A673 (cell line): ENCODE measurements around the gene PSTPIP1.

Experiments used
- EZH2 ChIP-seq: fragments of 200-600 bp; sonication (generic); IDR thresholded peaks from 2 replicates; pipeline ENCODE4 v1.6.1; 2017; ENCODE audit warnings: borderline replicate concordance, low read depth, mild to moderate bottlenecking, mixed read lengths, antibody characterized with exemption, low read length; ENCODE audit not compliant: poor library complexity, severe bottlenecking
- TF ChIP-seq, protein P1 (sequence below): fragments of 300-800, 200-600 bp; sonication (generic); conservative IDR thresholded peaks from 2 replicates; pipeline ENCODE4 v1.5.1; 2017; ENCODE audit warnings: low read depth, mild to moderate bottlenecking, antibody characterized with exemption, low read length, moderate library complexity, mixed read lengths

GRCh38 chr15:77002954-77003912 is 8.3 kb downstream of the PSTPIP1 start:
- TF ChIP-seq, protein P1, sequence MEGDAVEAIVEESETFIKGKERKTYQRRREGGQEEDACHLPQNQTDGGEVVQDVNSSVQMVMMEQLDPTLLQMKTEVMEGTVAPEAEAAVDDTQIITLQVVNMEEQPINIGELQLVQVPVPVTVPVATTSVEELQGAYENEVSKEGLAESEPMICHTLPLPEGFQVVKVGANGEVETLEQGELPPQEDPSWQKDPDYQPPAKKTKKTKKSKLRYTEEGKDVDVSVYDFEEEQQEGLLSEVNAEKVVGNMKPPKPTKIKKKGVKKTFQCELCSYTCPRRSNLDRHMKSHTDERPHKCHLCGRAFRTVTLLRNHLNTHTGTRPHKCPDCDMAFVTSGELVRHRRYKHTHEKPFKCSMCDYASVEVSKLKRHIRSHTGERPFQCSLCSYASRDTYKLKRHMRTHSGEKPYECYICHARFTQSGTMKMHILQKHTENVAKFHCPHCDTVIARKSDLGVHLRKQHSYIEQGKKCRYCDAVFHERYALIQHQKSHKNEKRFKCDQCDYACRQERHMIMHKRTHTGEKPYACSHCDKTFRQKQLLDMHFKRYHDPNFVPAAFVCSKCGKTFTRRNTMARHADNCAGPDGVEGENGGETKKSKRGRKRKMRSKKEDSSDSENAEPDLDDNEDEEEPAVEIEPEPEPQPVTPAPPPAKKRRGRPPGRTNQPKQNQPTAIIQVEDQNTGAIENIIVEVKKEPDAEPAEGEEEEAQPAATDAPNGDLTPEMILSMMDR, result no peak
- no peak for TF ChIP-seq EZH2
